Right ventricle myocardium superior (tissue), 1 donor: Measurements from ENCODE around the gene TNP2. TPM values are rescaled to one million over a fixed set of nuclear protein-coding genes. Genes with fewer than 3 reads are reported as not detected.

Experiments
- ATAC-seq: fragments of 200-7000 bp; cut with Tn5 transposase; one replicate; pipeline ENCODE4 v1.9.1; 2020; ENCODE audit warnings: mild to moderate bottlenecking; ENCODE audit not compliant: poor library complexity
- DNase-seq: peaks from one replicate; pipeline ENCODE4 v3.0.0-alpha.2; 2020
- intact Hi-C: fragments of 100-400 bp; cut with DNase I; formaldehyde crosslinking; loops from one replicate; pipeline ENCODE4 v1.11.2; 2022
- total RNA-seq: library from RNA; stranded (reverse); fragmentation: NEBNext Ultra II Directional; extraction: Animal tissue kit (Norgen Biotek cat#: 25700); gene quantifications from one replicate; pipeline ENCODE4 v1.2.1, GENCODE V29; 2021
- donor health status: DM: no; HTN: yes; CAD: no; lungs with severe emphysema.

Gene TNP2
- total RNA-seq, 1 donor from 2014 or later: not detected

DNA sequence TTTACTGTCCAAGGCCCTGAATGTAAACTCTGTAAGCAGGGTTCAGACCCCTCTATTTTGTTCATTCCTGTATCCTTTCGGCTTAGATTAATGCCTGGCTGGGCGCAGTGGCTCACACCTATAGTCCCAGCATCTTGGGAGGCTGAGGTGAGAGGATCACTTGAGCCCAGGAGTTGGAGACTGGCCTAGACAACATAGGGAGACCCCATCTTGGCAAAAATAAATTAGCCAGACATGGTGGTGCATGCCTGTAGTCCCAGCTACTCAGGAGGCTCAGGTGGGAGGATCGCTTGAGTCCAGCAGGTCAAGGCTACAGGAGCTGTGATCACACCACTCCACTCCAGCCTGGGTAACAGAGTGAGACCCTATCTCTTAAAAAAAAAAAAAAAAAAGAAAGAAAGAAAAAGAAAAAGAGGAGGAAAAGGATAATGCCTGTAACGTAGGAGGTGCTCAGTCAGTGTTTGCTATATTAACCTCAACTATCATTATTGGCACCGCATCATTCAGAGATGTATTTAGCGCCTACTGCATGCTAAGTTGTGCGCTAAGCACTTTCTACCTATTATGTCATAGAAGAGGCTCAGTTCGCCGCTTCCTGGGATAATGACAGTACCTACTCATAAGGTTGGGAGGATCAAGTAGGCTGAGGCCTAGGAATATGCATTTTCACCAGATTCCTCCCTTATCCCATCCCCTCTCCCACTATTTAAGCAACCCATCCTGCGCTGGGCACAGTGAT, 18.2 kb downstream of the TNP2 start:
- ATAC-seq (no peak), DNase-seq (no peak)
- intact Hi-C loops: no loop called here

DNA sequence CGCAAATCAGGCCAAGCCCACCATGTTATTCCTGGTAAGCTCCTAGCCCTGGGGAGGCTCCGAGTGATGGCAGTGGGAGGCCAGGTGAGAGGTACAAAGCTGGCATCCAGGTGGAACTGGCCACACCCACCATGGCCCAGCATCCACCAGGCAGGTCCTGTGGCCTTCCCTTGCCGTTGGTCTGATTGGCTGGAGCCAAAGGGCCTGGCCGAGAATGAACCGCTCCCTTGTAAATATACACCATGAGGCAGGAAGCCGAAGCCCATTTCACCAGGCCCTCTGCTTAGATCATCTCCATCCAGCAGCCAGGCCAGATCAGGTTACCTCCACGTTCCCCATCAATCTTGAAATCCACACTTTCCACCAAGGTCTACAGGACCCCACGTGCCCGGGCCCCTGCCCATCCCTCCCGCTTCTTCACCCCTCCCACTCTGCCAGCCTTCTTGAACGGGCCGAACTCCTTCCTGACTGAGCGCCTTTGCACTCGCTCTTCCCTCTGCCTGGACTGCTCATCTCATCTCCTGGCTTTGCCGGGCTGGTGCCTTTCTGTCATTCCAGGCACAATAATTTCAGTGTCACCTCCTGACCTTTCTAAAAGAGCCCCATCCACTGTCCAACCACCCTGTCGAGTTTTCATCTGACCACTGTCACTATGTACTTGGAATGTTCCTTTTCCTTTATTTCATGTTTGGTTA, 18.9 kb downstream of the TNP2 start:
- no peak for ATAC-seq

DNA sequence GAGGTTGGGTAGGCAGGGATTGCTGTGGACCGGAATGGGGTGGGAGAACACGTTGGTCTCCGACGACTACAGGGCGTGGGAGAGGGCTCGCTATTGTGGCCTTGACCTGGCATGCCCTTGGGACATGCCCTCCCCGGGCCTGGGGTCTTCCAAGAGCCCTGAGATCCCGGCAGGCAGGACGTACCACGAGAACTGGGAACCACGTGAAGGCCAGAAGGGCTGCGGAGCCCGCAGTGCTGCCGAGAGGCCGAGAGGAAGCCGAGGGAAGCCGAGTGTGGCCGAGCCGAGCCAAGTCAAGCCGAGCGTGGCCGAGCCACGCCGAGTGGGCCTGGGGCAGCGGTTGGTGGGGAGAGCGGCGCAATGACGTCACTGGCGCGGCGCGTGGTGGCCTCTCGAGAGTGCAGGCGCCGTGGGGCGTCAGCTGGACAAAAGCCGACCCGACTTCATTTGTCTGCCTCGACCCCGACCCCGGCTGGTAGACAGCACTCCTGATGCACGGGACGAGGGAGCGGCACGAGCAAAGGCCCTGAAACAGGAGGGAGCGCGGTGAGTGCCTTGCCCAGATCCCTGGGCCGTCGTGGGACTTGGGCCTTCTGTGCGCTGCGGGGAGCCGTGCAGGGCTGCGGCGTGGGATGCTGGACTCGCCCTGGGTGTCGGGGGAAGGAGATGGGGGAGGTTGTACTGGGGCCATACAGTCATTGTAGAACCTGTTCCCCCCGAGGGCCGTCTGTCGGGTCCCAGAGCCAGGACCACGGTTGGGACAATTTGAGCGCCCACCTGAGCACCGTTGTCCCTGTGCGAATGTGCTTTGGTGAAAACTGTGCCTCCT, 19.7 kb downstream of the TNP2 start:
- ATAC-seq: no peak
- intact Hi-C loops: no loop called here
- DNase-seq: no peak

More for the DNA sequence above, 18.9 kb downstream of the TNP2 start:
- no peak for DNase-seq
- intact Hi-C loops: no loop called here

DNA sequence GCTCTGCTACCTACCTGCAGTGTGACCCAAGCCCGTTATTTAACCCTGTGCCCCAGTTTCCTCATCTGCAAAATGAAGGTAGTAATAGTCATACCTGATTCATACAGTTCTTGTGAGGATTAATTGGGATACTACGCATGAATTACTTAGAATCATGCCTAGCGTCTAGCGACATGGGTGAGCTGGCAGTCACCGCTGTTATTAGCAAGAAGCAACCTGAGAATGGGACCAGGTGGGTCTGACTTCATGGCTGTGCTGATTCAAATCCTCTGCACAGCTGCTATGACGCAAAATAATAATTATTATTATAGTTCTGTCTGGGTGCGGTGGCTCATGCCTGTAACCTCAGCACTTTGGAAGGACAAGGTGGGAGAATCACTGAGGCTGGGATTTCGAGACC, 21.0 kb downstream of the TNP2 start:
- intact Hi-C loops: no loop called here

DNA sequence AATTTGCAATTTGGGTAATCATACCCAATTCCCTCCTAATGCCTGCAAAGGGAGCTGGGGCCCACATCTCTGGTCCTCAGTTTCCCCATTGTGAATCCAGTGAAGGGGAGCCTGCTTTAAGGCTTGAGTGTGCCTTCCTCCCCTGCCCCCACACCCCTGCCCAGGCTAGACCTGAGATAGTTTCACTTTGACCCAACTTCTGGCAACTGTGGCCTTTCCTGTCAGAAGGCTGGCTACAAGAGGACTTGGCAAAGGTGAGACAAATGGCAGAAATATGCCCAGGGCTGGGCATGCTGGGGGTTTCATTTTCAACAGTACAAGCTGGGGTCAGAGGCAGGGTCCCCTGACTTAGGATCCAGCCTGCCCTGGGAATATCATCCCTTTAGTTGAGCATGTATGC, 23.1 kb downstream of the TNP2 start:
- intact Hi-C loops: no loop called here
- no peak for ATAC-seq
- DNase-seq: no peak

More for the DNA sequence above, 21.0 kb downstream of the TNP2 start:
- no peak for DNase-seq
- no peak for ATAC-seq

DNA sequence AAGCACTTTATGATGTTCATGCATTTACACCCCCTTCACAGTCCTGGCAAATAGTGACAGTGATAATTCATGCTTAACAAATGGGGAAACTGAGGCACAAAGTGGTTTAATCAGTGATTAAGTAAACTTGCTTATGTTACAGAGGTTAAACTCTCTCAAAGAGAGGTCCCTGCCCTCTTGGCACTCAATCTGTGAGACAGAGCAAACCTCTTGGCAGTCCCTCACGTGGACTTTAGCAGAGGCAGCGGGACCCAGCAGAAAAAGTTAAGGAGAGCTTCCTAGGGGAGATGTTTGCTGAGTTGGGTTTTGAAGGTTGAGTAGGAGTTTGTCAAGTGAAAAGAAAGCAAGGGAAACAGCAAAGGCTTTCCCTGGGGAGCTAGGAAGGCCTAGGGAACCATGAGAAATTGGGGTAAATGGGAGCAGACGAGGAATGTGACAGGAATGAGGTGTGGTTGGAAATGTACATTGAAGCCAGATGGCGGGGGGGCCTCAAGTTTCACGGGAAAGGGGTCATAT, 23.8 kb downstream of the TNP2 start:
- intact Hi-C loops: no loop called here
- no peak for DNase-seq
- no peak for ATAC-seq

DNA sequence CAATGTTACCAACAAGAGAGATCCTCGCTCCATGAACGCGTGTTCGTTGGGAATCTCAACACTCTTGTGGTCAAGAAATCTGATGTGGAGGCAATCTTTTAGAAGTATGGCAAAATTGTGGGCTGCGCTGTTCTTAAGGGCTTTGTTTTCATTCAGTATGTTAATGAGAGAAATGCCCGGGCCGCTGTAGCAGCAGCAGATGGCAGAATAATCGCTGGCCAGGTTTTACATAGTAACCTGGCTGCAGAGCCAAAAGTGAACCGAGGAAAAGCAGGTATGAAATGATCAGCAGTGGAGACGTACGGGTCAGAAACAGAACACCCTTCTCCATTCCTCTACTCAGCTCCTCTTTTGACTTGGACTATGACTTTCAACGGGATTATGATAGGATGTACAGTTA, 26.5 kb downstream of the TNP2 start:
- intact Hi-C loops: no loop called here
- ATAC-seq (no peak), DNase-seq (no peak)

DNA sequence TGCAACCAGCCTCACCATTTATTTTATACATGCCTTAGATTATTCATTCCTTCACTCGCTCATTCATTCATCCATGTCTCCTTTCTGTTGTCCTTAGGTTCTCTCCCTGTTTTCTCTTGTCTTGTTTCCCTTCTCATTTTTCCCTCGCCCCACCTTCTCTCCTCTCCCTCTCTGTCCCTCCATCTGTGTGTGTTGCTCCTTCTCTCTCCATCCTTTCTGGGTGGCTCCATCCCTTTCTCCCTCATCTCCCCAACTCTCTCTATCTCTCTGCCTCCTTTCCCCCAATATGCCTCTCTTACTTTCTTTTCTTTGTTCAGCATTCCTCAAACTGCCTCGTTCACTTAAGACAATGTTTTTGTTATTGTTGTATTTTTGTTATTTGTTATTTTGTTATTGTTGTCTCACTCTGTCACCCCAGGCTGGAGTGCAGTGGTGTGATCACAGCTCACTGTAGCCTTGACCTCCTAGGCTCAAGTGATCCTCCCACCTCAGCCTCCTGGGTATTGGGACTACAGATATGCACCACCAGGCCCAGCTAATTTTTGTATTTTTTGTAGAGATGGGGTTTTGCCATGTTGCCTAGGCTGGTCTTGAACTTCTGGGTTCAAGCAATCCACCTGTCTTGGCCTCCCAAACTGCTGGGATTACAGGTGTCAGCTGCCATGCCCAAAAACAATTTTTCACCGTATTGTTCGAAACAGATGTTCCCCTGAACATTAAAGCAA, 27.5 kb downstream of the TNP2 start:
- DNase-seq (no peak), ATAC-seq (no peak)
- intact Hi-C loops: no loop called here

DNA sequence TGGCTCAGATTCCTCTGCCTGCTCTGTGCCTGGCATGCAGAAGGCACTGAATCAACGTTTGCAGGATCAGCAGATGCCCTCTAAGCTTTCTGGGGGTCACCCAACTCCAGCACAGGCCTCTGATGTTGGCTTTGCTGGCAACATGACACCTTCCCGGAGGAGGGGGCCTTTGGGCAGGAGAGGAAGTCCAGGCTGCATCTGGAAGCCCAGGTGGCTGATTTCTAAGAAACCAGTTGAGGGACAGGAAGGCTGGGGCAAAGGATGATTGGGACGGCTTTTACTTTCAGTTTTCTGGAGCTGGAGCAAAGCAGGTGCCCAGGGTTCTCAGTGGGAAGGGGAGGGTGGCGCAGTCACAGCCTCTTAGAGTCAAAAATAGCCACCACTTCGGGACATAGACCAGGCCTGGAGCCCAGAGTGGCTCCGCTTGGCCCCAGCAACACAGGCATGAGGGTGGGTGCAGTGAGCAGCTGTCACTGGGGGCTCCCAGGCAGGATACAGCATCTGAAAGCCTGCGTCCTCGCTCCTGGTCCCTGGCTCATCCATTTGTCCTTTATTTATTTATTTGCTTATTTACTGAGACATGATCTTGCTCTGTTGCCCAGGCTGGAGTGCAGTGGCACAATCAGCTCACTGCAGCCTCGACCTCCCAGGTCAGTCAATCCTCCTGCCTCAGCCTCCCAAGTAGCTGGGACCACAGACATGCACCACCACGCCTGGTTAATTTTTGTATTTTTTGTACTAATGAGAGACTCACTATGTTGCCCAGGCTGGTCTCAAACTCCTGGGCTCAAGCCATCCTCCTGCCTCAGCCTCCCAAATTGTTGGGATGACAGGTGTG, 28.3 kb downstream of the TNP2 start:
- intact Hi-C loops: no loop called here
- peak; percentile 58 for DNase-seq
- ATAC-seq: peak; percentile 97

DNA sequence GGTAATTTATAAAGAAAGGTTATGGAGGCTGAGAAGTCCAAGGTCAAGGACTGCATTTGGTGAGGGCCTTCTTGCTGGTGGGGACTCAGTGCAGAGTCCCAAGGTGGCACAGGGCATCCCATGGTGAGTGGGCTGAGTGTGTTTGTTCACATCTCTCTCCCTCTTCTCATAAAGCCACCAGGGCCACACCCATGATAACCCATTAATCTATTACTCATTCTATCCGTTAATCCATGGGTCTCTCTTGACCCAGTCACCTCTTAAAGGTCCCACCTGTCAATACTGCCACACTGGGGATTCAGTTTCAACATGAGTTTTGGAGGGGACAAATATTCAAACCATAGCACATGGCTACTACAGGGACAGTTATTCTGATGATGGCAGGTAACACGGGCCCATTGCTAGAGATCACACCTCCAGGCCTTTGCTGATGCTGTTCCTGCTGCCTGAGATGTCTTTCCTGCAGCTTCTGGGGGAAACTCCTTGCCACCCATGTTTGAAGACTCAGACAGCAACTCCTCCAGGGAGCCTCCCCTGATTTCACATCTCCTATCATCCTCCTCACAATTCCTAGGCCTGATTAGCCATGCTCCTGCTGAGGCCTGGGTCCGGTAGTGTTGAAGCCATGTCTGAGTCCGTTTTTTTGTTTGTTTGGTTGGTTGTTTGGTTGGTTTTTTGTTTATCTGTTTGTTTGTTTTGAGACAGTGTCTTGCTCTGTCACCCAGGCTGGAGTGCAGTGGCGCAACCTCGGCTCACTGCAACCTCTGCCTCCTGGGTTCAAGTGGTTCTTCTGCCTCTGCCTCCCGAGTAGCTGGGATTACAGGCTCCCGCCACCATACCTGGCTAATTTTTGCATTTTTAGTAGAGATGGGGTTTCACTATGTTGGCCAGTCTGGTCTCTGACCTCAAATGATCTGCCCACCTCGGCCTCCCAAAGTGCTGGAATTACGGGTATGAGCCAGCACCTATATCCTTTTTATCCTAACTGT, 29.2 kb downstream of the TNP2 start:
- intact Hi-C loops: no loop called here
- DNase-seq: no peak
- ATAC-seq: no peak

DNA sequence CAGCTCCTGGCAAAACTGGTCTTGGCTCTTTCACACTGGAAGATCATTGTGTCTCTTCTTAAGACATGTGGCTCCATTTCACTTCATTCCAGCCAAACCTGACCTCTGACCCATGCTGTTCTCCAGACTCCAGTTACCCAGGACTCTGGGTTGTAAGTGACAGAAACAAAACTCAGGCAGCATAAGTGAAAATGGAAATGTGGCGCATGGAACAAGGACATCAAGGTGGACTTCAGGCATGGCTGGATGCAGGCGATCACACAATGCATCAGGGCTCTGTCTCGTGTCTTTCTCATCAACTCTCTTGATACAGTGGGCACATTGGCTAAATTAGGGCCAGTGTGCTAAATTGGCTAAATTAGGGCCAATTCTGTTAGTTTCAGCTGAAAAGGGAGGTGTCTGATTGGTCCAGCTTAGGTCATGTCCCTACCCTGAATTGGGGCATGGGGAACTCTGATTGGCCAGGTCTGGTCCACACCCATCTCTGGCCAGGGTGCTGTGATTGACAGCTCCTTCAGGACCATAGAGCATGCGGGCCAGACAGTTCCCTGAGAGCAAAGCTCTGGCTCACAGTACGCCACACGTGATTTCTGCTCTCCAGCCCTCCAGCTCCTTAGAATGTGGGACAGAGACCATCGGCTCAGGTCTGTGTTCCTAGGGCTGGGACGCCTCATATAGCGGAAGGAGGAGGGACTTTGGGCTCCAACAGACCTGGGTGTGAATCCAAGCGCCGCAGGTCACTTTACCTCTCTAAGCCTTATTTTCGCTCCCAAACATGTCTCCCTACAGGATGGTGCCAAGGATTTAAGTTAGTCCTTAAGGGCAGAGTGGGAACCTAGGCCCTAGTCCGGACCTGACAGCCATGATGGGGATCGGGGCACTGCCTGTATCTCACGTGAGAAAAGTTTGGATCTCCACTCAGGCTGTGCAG, 30.6 kb downstream of the TNP2 start:
- intact Hi-C loops: no loop called here
- ATAC-seq (no peak), DNase-seq (no peak)

DNA sequence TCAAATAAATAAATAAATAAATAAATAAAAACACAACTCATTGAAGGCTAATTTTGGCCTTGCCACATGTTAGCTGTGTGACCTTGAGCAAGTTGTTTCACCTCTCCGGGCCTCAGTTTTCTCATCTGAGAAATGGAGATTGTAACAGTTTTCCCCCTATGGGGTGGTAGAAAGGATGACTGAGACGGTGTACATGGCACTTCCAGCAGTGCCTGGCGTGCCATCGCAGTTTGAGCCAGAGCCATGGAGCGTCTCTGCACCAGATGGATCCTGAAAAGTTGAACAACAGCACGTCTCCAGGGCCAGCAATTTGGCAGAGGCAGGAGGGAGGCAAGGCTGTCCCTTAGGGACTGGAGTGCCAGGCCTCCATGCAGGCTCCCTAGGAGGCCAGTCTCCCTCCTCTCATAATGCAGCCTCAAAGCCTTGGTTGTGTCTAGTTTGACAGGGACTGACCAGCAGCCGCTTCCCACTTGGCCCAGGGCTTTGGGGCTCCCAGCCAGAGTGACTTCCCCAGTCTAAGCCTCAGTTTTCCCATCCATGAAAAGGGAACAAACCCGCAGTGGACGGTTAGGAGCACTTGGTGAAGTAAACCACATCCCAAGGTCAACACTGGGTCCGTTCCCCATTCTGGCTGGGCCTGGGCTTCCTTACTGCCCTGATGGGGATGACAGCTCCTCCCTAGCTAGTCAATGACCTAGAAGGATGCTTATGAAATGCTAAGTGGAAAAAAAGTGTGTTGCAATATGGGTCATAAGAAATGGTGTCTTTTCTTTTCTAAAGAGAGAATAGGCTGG, 32.5 kb downstream of the TNP2 start:
- intact Hi-C loops: no loop called here

DNA sequence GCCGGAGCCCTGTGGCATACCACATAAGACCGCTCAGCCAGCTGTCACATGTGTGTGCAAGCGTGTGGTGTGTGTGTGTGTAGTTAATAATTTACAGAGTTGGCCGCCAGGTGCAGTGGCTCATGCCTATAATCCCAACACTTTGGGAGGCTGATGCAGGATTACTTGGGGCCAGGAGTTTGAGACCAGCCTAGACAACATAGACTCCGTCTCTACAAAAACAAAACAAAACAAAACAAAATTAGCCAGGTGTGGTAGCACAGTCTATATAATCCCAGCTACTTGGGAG, 33.5 kb downstream of the TNP2 start:
- no peak for DNase-seq
- no peak for ATAC-seq
- intact Hi-C loops: no loop called here

More for the DNA sequence above, 32.5 kb downstream of the TNP2 start:
- DNase-seq: no peak
- ATAC-seq: no peak

DNA sequence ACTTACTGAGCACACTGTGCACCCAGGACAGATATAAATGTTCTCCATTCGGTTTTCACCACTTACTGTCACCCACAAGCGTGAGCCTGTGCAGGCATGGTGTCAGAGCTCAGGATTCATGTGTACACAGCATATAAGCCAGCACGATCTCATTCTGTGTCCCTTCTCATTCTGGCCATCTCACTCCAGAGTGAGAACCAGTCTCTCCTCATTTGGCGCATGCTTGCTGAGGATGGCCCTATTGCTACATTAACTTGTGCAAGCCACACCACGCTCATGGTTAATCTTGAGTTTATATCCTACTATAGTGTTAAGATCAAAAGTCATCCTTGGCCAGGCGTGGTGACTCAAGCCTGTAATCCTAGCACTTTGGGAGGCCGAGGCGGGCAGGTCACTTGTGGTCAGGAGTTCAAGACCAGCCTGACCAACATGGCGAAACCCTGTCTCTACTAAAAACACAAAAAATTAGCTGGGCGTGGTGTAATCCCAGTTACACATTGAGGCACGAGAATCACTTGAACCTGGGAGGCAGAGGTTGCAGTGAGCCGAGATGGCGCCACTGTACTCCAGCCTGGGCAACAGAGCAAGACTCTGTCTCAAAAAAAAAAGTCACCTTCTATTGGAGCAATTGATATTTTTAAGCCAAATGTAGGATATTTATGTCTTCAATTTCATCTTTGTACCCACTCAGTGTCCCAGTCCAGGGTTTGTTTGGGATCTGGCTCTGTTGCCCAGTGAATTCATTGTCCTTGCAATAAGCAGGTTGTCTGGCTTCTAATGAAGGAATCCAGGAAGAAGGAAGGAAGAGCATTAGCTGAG, 34.0 kb downstream of the TNP2 start:
- DNase-seq (no peak), ATAC-seq (peak; percentile 47)
- intact Hi-C loops: no loop called here
